ENCODE measurements around the gene BEAN1.

The BEAN1 gene

DNA sequence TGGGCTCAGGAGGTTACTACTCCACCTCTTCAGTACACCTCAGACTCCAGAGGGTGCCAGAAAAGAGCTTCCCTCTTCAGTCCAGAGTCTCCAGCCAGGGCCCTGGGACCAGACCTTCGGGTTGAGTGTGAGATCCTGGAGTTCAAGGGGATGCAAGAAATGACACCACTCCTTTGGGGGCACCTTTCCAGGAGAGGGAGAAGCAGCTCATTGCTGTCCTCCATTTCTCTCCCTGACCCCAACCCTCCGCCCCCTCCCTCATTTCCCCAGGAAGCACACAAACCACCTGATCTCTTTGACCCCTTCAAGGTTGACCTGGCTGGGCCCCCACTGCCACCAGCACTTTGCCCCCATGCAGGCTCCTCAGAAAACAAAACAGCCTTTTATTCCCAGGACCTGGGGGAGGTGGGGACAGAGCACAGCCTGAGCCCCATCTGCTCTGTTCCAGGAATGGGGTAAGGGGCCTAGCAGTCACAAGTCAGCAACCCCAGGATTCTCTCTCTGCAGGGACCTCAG, 39.2 kb upstream of the BEAN1 start:
- Histone ChIP-seq H3K9ac (ENCODE audit: low read length) (no peak overlapping the region), H3K36me3 (ENCODE audit: control insufficient read depth, insufficient read depth, low read length) (peaks cover 3% of the 10 kb centered on the region), H3K27me3 (ENCODE audit: control insufficient read depth, insufficient read depth, low read length) (no peaks in the 10 kb centered on the region), H3K4me3 (ENCODE audit: low read length) (no peak overlapping the region), H3K27ac (ENCODE audit: low read depth, low read length) (no peak overlapping the region), H3K4me1 (ENCODE audit: control insufficient read depth, insufficient read depth, low read length) (no peaks in the 10 kb centered on the region)

DNA sequence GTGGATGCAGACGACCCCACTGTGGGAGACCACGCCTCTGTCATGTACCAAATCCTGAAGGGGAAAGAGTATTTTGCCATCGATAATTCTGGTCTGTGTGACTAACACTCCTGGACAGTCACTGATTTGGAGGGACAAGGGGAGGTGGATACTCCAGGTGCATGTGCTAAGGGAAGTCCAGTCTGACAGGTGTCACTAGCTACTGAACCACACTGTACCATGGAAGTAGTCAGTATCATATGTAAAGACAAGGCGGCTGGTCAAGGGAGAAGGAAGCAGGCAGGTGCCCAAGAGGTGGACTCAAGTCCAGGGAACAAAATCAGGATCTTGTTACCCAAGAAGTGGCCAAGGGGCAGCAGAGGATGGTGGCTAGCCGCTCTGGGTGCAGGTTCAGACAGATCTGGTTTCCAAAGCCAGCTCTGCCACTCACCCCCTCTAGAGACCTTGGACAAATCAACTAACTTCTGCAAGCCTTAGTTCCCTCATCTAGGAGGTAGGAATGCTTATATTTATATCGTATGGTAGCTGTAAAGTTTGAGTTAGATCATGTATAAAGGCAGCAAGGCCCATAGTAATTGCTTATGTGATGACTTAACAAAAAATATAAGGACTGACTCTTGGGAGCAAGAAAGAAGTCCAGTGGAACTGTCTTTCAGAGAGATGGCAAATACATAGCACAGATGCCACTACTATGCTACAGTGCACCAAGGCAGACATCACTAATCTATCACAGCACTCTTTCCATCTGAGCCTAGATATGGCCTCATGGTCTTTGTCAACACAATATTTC, 38.5 kb upstream of the BEAN1 start:
- Histone ChIP-seq H3K27ac (ENCODE audit: low read depth, low read length) (no peak overlapping the region), H3K27me3 (ENCODE audit: control insufficient read depth, insufficient read depth, low read length) (no peaks in the 10 kb centered on the region), H3K9ac (ENCODE audit: low read length) (no peak overlapping the region), H3K36me3 (ENCODE audit: control insufficient read depth, insufficient read depth, low read length) (peaks cover 3% of the 10 kb centered on the region), H3K4me3 (ENCODE audit: low read length) (no peak overlapping the region), H3K4me1 (ENCODE audit: control insufficient read depth, insufficient read depth, low read length) (no peaks in the 10 kb centered on the region)

- Histone ChIP-seq H3K4me1 (ENCODE audit: control insufficient read depth, insufficient read depth, low read length) (no peaks in the 10 kb centered on the region), H3K36me3 (ENCODE audit: control insufficient read depth, insufficient read depth, low read length) (peaks cover 3% of the 10 kb centered on the region), H3K27ac (ENCODE audit: low read depth, low read length) (no peak overlapping the region), H3K27me3 (ENCODE audit: control insufficient read depth, insufficient read depth, low read length) (no peaks in the 10 kb centered on the region), H3K9ac (ENCODE audit: low read length) (no peak overlapping the region), H3K4me3 (ENCODE audit: low read length) (no peak overlapping the region)
Observed at GRCh38 chr16:66389256-66390176, 37.6 kb upstream of the BEAN1 start.

GRCh38 chr16:66390346-66391108, 36.6 kb upstream of the BEAN1 start:
- peaks cover 3% of the 10 kb centered on the region for H3K36me3 ChIP-seq (ENCODE audit: control insufficient read depth, insufficient read depth, low read length)
- no peak overlapping the region for H3K9ac ChIP-seq (ENCODE audit: low read length)
- no peaks in the 10 kb centered on the region for H3K4me1 ChIP-seq (ENCODE audit: control insufficient read depth, insufficient read depth, low read length)
- no peak overlapping the region for H3K27ac ChIP-seq (ENCODE audit: low read depth, low read length)
- no peaks in the 10 kb centered on the region for H3K27me3 ChIP-seq (ENCODE audit: control insufficient read depth, insufficient read depth, low read length)
- no peak overlapping the region for H3K4me3 ChIP-seq (ENCODE audit: low read length)

GRCh38 chr16:66391726-66392670, 35.1 kb upstream of the BEAN1 start:
- no peaks in the 10 kb centered on the region for H3K4me1 ChIP-seq (ENCODE audit: control insufficient read depth, insufficient read depth, low read length)
- H3K4me3 ChIP-seq (ENCODE audit: low read length) = no peak overlapping the region
- no peak overlapping the region for H3K27ac ChIP-seq (ENCODE audit: low read depth, low read length)
- no peaks in the 10 kb centered on the region for H3K27me3 ChIP-seq (ENCODE audit: control insufficient read depth, insufficient read depth, low read length)
- peaks cover 3% of the 10 kb centered on the region for H3K36me3 ChIP-seq (ENCODE audit: control insufficient read depth, insufficient read depth, low read length)
- H3K9ac ChIP-seq (ENCODE audit: low read length) = no peak overlapping the region

- Histone ChIP-seq H3K27me3 (ENCODE audit: control insufficient read depth, insufficient read depth, low read length) (no peaks in the 10 kb centered on the region), H3K36me3 (ENCODE audit: control insufficient read depth, insufficient read depth, low read length) (no peaks in the 10 kb centered on the region)
Observed at GRCh38 chr16:66395806-66396555, 31.1 kb upstream of the BEAN1 start.

GRCh38 chr16:66397736-66398433, 29.2 kb upstream of the BEAN1 start:
- no peaks in the 10 kb centered on the region for H3K27me3 ChIP-seq (ENCODE audit: control insufficient read depth, insufficient read depth, low read length)
- H3K36me3 ChIP-seq (ENCODE audit: control insufficient read depth, insufficient read depth, low read length) = no peaks in the 10 kb centered on the region
- H3K4me1 ChIP-seq (ENCODE audit: control insufficient read depth, insufficient read depth, low read length) = no peaks in the 10 kb centered on the region
- no peak overlapping the region for H3K4me3 ChIP-seq (ENCODE audit: low read length)
- H3K9ac ChIP-seq (ENCODE audit: low read length) = no peak overlapping the region
- H3K27ac ChIP-seq (ENCODE audit: low read depth, low read length) = no peak overlapping the region

More at GRCh38 chr16:66395806-66396555, 31.1 kb upstream of the BEAN1 start:
- Histone ChIP-seq H3K4me3 (ENCODE audit: low read length) (no peak overlapping the region), H3K4me1 (ENCODE audit: control insufficient read depth, insufficient read depth, low read length) (no peaks in the 10 kb centered on the region), H3K9ac (ENCODE audit: low read length) (no peak overlapping the region), H3K27ac (ENCODE audit: low read depth, low read length) (no peak overlapping the region)

GRCh38 chr16:66399031-66399430, 28.1 kb upstream of the BEAN1 start:
- Histone ChIP-seq H3K36me3 (ENCODE audit: control insufficient read depth, insufficient read depth, low read length) (no peaks in the 10 kb centered on the region), H3K4me1 (ENCODE audit: control insufficient read depth, insufficient read depth, low read length) (no peaks in the 10 kb centered on the region), H3K9ac (ENCODE audit: low read length) (no peak overlapping the region), H3K27me3 (ENCODE audit: control insufficient read depth, insufficient read depth, low read length) (peaks cover 2% of the 10 kb centered on the region), H3K27ac (ENCODE audit: low read depth, low read length) (no peak overlapping the region), H3K4me3 (ENCODE audit: low read length) (no peak overlapping the region)

- Histone ChIP-seq H3K27ac (ENCODE audit: low read depth, low read length) (no peak overlapping the region), H3K4me3 (ENCODE audit: low read length) (no peak overlapping the region), H3K9ac (ENCODE audit: low read length) (no peak overlapping the region), H3K36me3 (ENCODE audit: control insufficient read depth, insufficient read depth, low read length) (no peaks in the 10 kb centered on the region), H3K4me1 (ENCODE audit: control insufficient read depth, insufficient read depth, low read length) (no peaks in the 10 kb centered on the region), H3K27me3 (ENCODE audit: control insufficient read depth, insufficient read depth, low read length) (peaks cover 2% of the 10 kb centered on the region)
Observed at GRCh38 chr16:66399930-66400329, 27.2 kb upstream of the BEAN1 start.

GRCh38 chr16:66400503-66401380, 26.4 kb upstream of the BEAN1 start:
- no peak overlapping the region for H3K9ac ChIP-seq (ENCODE audit: low read length)
- H3K4me3 ChIP-seq (ENCODE audit: low read length) = no peak overlapping the region
- H3K4me1 ChIP-seq (ENCODE audit: control insufficient read depth, insufficient read depth, low read length) = no peaks in the 10 kb centered on the region
- H3K27me3 ChIP-seq (ENCODE audit: control insufficient read depth, insufficient read depth, low read length) = peaks cover 2% of the 10 kb centered on the region
- no peaks in the 10 kb centered on the region for H3K36me3 ChIP-seq (ENCODE audit: control insufficient read depth, insufficient read depth, low read length)
- no peak overlapping the region for H3K27ac ChIP-seq (ENCODE audit: low read depth, low read length)
